ENCODE results near the gene IGFBP7. TPM values are rescaled to one million over a fixed set of nuclear protein-coding genes. Genes with fewer than 3 reads are reported as not detected.

The IGFBP7 gene
- total RNA-seq, 4 donors from 2014 or later = 515 to 1,168 (median 594) TPM

GRCh38 chr4:57154926-57155325 is 44.7 kb upstream of the IGFBP7 start:
- ATAC-seq (ENCODE audit: low FRiP score) = no peak

GRCh38 chr4:57154191-57154590 is 44.0 kb upstream of the IGFBP7 start:
- no peak for DNase-seq (ENCODE audit: low spot score)
- ATAC-seq (ENCODE audit: low FRiP score) = no peak
- no peak for TF ChIP-seq CTCF (IDR thresholded peaks at IDR 0.05)

More at GRCh38 chr4:57154926-57155325, 44.7 kb upstream of the IGFBP7 start:
- no peak for TF ChIP-seq CTCF (IDR thresholded peaks at IDR 0.05)
- DNase-seq (ENCODE audit: low spot score) = no peak

- DNase-seq (ENCODE audit: low spot score) (no peak), ATAC-seq (ENCODE audit: low FRiP score) (no peak)
- TF ChIP-seq CTCF (IDR thresholded peaks at IDR 0.05) = no peak
These were observed 43.0 kb upstream of the IGFBP7 start for GRCh38 chr4:57153207-57153606.

GRCh38 chr4:57151481-57151880 is 41.3 kb upstream of the IGFBP7 start:
- no peak for TF ChIP-seq CTCF (IDR thresholded peaks at IDR 0.05)
- DNase-seq (ENCODE audit: low spot score) = no peak
- ATAC-seq (ENCODE audit: low FRiP score) = no peak

GRCh38 chr4:57149833-57150232 is 39.6 kb upstream of the IGFBP7 start:
- no peak for TF ChIP-seq CTCF (IDR thresholded peaks at IDR 0.05)
- ATAC-seq (ENCODE audit: low FRiP score) = no peak
- no peak for DNase-seq (ENCODE audit: low spot score)

GRCh38 chr4:57148831-57149505 is 38.8 kb upstream of the IGFBP7 start:
- DNase-seq (ENCODE audit: low spot score) (no peak), ATAC-seq (ENCODE audit: low FRiP score) (no peak)
- TF ChIP-seq CTCF (IDR thresholded peaks at IDR 0.05) = no peak

GRCh38 chr4:57148177-57148576 is 38.0 kb upstream of the IGFBP7 start:
- no peak for TF ChIP-seq CTCF (IDR thresholded peaks at IDR 0.05)
- DNase-seq (ENCODE audit: low spot score) (no peak), ATAC-seq (ENCODE audit: low FRiP score) (no peak)

Data from omental fat pad (tissue), 4 donors.